Measurements from ENCODE around the gene ZNF44.
A peak's percentile ranks its signal among the peaks of the same experiment; 100 is the strongest.
"Not testable (repeated sequence)": the region's sequence is repeated elsewhere in the genome, so short reads cannot be mapped to it uniquely, and the experiment has no call there.

The ZNF44 gene

GRCh38 chr19:12294249-12295158 lies at the start of gene ZNF44:
TSS of gene ZNF44 (minus strand) at chr19:12294883. CDS start at chr19:12294694, 189 bp downstream.
- Mint-ChIP-seq H3K4me3 (peak within 1 kb of the TSS; percentile 100), H3K27me3 (no peaks in the 10 kb centered on the region), H3K27ac (peak within 1 kb of the TSS; percentile 92), H3K4me1 (peaks cover 25% of the 10 kb centered on the region), H3K9me3 (no peaks in the 10 kb centered on the region), H3K36me3 (peaks cover 5% of the 10 kb centered on the region)
- peak; percentile 96 for ATAC-seq (ENCODE audit: low read depth)
- peak; percentile 87 to 91 for DNase-seq (ENCODE audit: low spot score in 2 of 2)

GRCh38 chr19:12333162-12334159 lies 38.8 kb upstream of the ZNF44 start, which contains the start of gene ZNF563:
TSS of gene ZNF563 (minus strand) at chr19:12333633. CDS start at chr19:12333482, 151 bp downstream.
- no peaks in the 10 kb centered on the region for H3K27me3 Mint-ChIP-seq
- H3K36me3 Mint-ChIP-seq = no peaks in the 10 kb centered on the region
- no peaks in the 10 kb centered on the region for H3K9me3 Mint-ChIP-seq
- H3K4me1 Mint-ChIP-seq = peaks cover 34% of the 10 kb centered on the region
- peak; percentile 91 for ATAC-seq (ENCODE audit: low read depth)
- DNase-seq (ENCODE audit: low spot score in 2 of 2) = peak; percentile 94
- peak within 1 kb of the TSS; percentile 95 for H3K27ac Mint-ChIP-seq
- peak within 1 kb of the TSS; percentile 100 for H3K4me3 Mint-ChIP-seq

- Mint-ChIP-seq H3K27me3 (no peaks in the 10 kb centered on the region), H3K36me3 (peaks cover 2% of the 10 kb centered on the region), H3K27ac (peak overlapping the region; percentile 95), H3K4me1 (peaks cover 34% of the 10 kb centered on the region), H3K4me3 (peak overlapping the region; percentile 100), H3K9me3 (no peaks in the 10 kb centered on the region)
- DNase-seq (ENCODE audit: low spot score in 2 of 2) (peak; percentile 19 to 35), ATAC-seq (ENCODE audit: low read depth) (peak; percentile 41)
Observed at GRCh38 chr19:12331211-12331941, 36.7 kb upstream of the ZNF44 start.

- no peak for ATAC-seq (ENCODE audit: low read depth)
- Mint-ChIP-seq H3K27me3 (no peaks in the 10 kb centered on the region), H3K4me1 (peaks cover 38% of the 10 kb centered on the region), H3K9me3 (no peaks in the 10 kb centered on the region), H3K27ac (peak overlapping the region; percentile 95), H3K4me3 (no peak overlapping the region), H3K36me3 (peaks cover 2% of the 10 kb centered on the region)
- DNase-seq (ENCODE audit: low spot score in 2 of 2) = no peak
Observed at GRCh38 chr19:12330340-12330739, 35.7 kb upstream of the ZNF44 start.

GRCh38 chr19:12325690-12326089 lies 31.0 kb upstream of the ZNF44 start:
- no peak overlapping the region for H3K4me3 Mint-ChIP-seq
- H3K4me1 Mint-ChIP-seq = peaks cover 10% of the 10 kb centered on the region
- no peak for DNase-seq (ENCODE audit: low spot score in 2 of 2)
- no peak overlapping the region for H3K27ac Mint-ChIP-seq
- H3K36me3 Mint-ChIP-seq = peaks cover 23% of the 10 kb centered on the region
- no peaks in the 10 kb centered on the region for H3K27me3 Mint-ChIP-seq
- ATAC-seq (ENCODE audit: low read depth) = no peak
- peaks cover 1% of the 10 kb centered on the region for H3K9me3 Mint-ChIP-seq

GRCh38 chr19:12318782-12319413 lies 24.2 kb upstream of the ZNF44 start:
- no peak overlapping the region for H3K4me3 Mint-ChIP-seq
- peaks cover 17% of the 10 kb centered on the region for H3K9me3 Mint-ChIP-seq
- ATAC-seq (ENCODE audit: low read depth) (no peak), DNase-seq (ENCODE audit: low spot score in 2 of 2) (no peak)
- H3K27ac Mint-ChIP-seq = no peak overlapping the region
- H3K27me3 Mint-ChIP-seq = no peaks in the 10 kb centered on the region
- peaks cover 3% of the 10 kb centered on the region for H3K4me1 Mint-ChIP-seq
- H3K36me3 Mint-ChIP-seq = peaks cover 43% of the 10 kb centered on the region

- H3K4me1 Mint-ChIP-seq = peaks cover 3% of the 10 kb centered on the region
- no peak for DNase-seq (ENCODE audit: low spot score in 2 of 2)
- peaks cover 25% of the 10 kb centered on the region for H3K36me3 Mint-ChIP-seq
- no peak for ATAC-seq (ENCODE audit: low read depth)
- H3K27ac Mint-ChIP-seq = no peak overlapping the region
- H3K27me3 Mint-ChIP-seq = no peaks in the 10 kb centered on the region
- no peak overlapping the region for H3K4me3 Mint-ChIP-seq
- H3K9me3 Mint-ChIP-seq = peaks cover 15% of the 10 kb centered on the region
Observed at GRCh38 chr19:12314553-12314952, 19.9 kb upstream of the ZNF44 start.

- not testable (repeated sequence) for H3K9me3 Mint-ChIP-seq; ATAC-seq (ENCODE audit: low read depth); H3K27me3 Mint-ChIP-seq; H3K4me3 Mint-ChIP-seq; H3K4me1 Mint-ChIP-seq; H3K27ac Mint-ChIP-seq; H3K36me3 Mint-ChIP-seq; DNase-seq (ENCODE audit: low spot score in 2 of 2)
Observed at GRCh38 chr19:12308891-12309290, 14.2 kb upstream of the ZNF44 start.

- Mint-ChIP-seq H3K9me3 (no peaks in the 10 kb centered on the region), H3K36me3 (peaks cover 2% of the 10 kb centered on the region), H3K4me1 (peaks cover 23% of the 10 kb centered on the region), H3K27ac (peak overlapping the region; percentile 92), H3K4me3 (peak overlapping the region; percentile 100), H3K27me3 (no peaks in the 10 kb centered on the region)
- ATAC-seq (ENCODE audit: low read depth) = peak; percentile 1
- no peak for DNase-seq (ENCODE audit: low spot score in 2 of 2)
Observed at GRCh38 chr19:12295191-12295590, 508 bp upstream of the ZNF44 start.

GRCh38 chr19:12293777-12294248 lies 870 bp downstream of the ZNF44 start:
- peak; percentile 30 to 46 for DNase-seq (ENCODE audit: low spot score in 2 of 2)
- H3K27ac Mint-ChIP-seq = peak overlapping the region; percentile 92
- H3K27me3 Mint-ChIP-seq = no peaks in the 10 kb centered on the region
- peak; percentile 26 for ATAC-seq (ENCODE audit: low read depth)
- peaks cover 28% of the 10 kb centered on the region for H3K4me1 Mint-ChIP-seq
- H3K9me3 Mint-ChIP-seq = no peaks in the 10 kb centered on the region
- peaks cover 8% of the 10 kb centered on the region for H3K36me3 Mint-ChIP-seq
- H3K4me3 Mint-ChIP-seq = peak overlapping the region; percentile 99

GRCh38 chr19:12289790-12290065 lies 5.0 kb downstream of the ZNF44 start:
- peaks cover 24% of the 10 kb centered on the region for H3K4me1 Mint-ChIP-seq

GRCh38 chr19:12287958-12288500 lies 6.7 kb downstream of the ZNF44 start:
- Mint-ChIP-seq H3K36me3 (peaks cover 15% of the 10 kb centered on the region), H3K9me3 (no peaks in the 10 kb centered on the region), H3K27me3 (no peaks in the 10 kb centered on the region), H3K4me1 (peaks cover 10% of the 10 kb centered on the region), H3K4me3 (no peak overlapping the region), H3K27ac (no peak overlapping the region)
- no peak for ATAC-seq (ENCODE audit: low read depth)
- DNase-seq (ENCODE audit: low spot score in 2 of 2) = no peak

More at GRCh38 chr19:12289790-12290065, 5.0 kb downstream of the ZNF44 start:
- Mint-ChIP-seq H3K9me3 (no peaks in the 10 kb centered on the region), H3K4me3 (no peak overlapping the region), H3K27ac (peak overlapping the region; percentile 20), H3K27me3 (no peaks in the 10 kb centered on the region), H3K36me3 (peaks cover 15% of the 10 kb centered on the region)
- DNase-seq (ENCODE audit: low spot score in 2 of 2) (no peak), ATAC-seq (ENCODE audit: low read depth) (no peak)

- ATAC-seq (ENCODE audit: low read depth) (no peak), DNase-seq (ENCODE audit: low spot score in 2 of 2) (no peak)
- Mint-ChIP-seq H3K36me3 (peaks cover 21% of the 10 kb centered on the region), H3K4me3 (no peak overlapping the region), H3K27me3 (no peaks in the 10 kb centered on the region), H3K27ac (no peak overlapping the region), H3K4me1 (peaks cover 8% of the 10 kb centered on the region), H3K9me3 (peaks cover 3% of the 10 kb centered on the region)
Observed at GRCh38 chr19:12284631-12285030, 10.1 kb downstream of the ZNF44 start.

Data from memory B cell (primary cell).